KMS-11 (cell line): ENCODE data around the gene NXPH1.

Experiments
- H2AFZ ChIP-seq: fragments of 200-600 bp; sonication (generic); 2 replicates; pipeline ENCODE4 v1.6.1; 2016; ENCODE audit warnings: antibody characterized with exemption, mixed run types, low read depth
- H3K27ac ChIP-seq: fragments of 200-600 bp; sonication (generic); 2 replicates; pipeline ENCODE4 v1.6.1; 2016; ENCODE audit warnings: mild to moderate bottlenecking, mixed run types
- H3K27me3 ChIP-seq: fragments of 200-600 bp; sonication (generic); 2 replicates; pipeline ENCODE4 v1.6.1; 2017; ENCODE audit warnings: mild to moderate bottlenecking, low read depth, mixed run types, moderate library complexity; ENCODE audit not compliant: insufficient read depth
- H3K36me3 ChIP-seq: fragments of 200-600 bp; sonication (generic); 2 replicates; pipeline ENCODE4 v1.6.1; 2017; ENCODE audit warnings: mild to moderate bottlenecking, mixed run types; ENCODE audit not compliant: insufficient read depth
- H3K4me1 ChIP-seq: fragments of 200-600 bp; sonication (generic); 2 replicates; pipeline ENCODE4 v1.6.1; 2016; ENCODE audit warnings: mild to moderate bottlenecking, low read depth, mixed run types; ENCODE audit not compliant: poor library complexity, severe bottlenecking
- H3K4me2 ChIP-seq: fragments of 200-600 bp; sonication (generic); 2 replicates; pipeline ENCODE4 v1.7.0; 2016; ENCODE audit warnings: mild to moderate bottlenecking, mixed run types
- H3K4me3 ChIP-seq: fragments of 200-600 bp; sonication (generic); IDR thresholded peaks from 2 replicates; pipeline ENCODE4 v1.6.1; 2017; ENCODE audit warnings: low read depth, low read length, mixed read lengths; ENCODE audit not compliant: insufficient read depth
- H3K79me2 ChIP-seq: fragments of 200-600 bp; sonication (generic); 2 replicates; pipeline ENCODE4 v1.6.1; 2016; ENCODE audit warnings: low read depth, mixed run types; ENCODE audit not compliant: insufficient read depth
- H3K9ac ChIP-seq: fragments of 200-600 bp; sonication (generic); 2 replicates; pipeline ENCODE4 v1.6.1; 2016; ENCODE audit warnings: mild to moderate bottlenecking, mixed run types
- H4K20me1 ChIP-seq: fragments of 200-600 bp; sonication (generic); 2 replicates; pipeline ENCODE4 v1.6.1; 2016; ENCODE audit warnings: mild to moderate bottlenecking, mixed run types; ENCODE audit not compliant: insufficient read depth
- CTCF ChIP-seq: fragments of 200-600 bp; sonication (generic); conservative IDR thresholded peaks from 2 replicates; pipeline ENCODE4 v1.6.1; 2017; ENCODE audit warnings: low read depth, mild to moderate bottlenecking, antibody characterized with exemption, low read length, moderate library complexity, mixed read lengths

Gene NXPH1

GRCh38 chr7:8396294-8396693 lies 37.1 kb upstream of the NXPH1 start:
- H4K20me1 ChIP-seq, result no peaks in the 10 kb centered on the region
- H3K27me3 ChIP-seq, result no peaks in the 10 kb centered on the region
- no peak overlapping the region for H3K9ac ChIP-seq
- H3K4me2 ChIP-seq, result no peak overlapping the region
- H3K79me2 ChIP-seq, result no peaks in the 10 kb centered on the region
- no peak overlapping the region for H3K4me3 ChIP-seq
- H3K36me3 ChIP-seq, result no peaks in the 10 kb centered on the region
- H3K27ac ChIP-seq, result no peak overlapping the region
- TF ChIP-seq CTCF, result no peak
- H2AFZ ChIP-seq, result no peak overlapping the region
- H3K4me1 ChIP-seq, result no peaks in the 10 kb centered on the region

- Histone ChIP-seq H3K27ac (no peak overlapping the region), H3K36me3 (no peaks in the 10 kb centered on the region), H3K27me3 (no peaks in the 10 kb centered on the region), H3K4me3 (no peak overlapping the region), H2AFZ (no peak overlapping the region), H3K4me2 (no peak overlapping the region), H3K4me1 (no peaks in the 10 kb centered on the region), H3K79me2 (no peaks in the 10 kb centered on the region), H4K20me1 (no peaks in the 10 kb centered on the region), H3K9ac (no peak overlapping the region)
- no peak for TF ChIP-seq CTCF
Observed at GRCh38 chr7:8408871-8409270, 24.5 kb upstream of the NXPH1 start.

GRCh38 chr7:8411103-8411502 lies 22.3 kb upstream of the NXPH1 start:
- Histone ChIP-seq H3K79me2 (no peaks in the 10 kb centered on the region), H3K36me3 (no peaks in the 10 kb centered on the region), H3K4me3 (no peak overlapping the region), H3K4me1 (no peaks in the 10 kb centered on the region), H3K4me2 (no peak overlapping the region), H3K9ac (no peak overlapping the region), H4K20me1 (no peaks in the 10 kb centered on the region), H3K27ac (no peak overlapping the region), H3K27me3 (no peaks in the 10 kb centered on the region), H2AFZ (no peak overlapping the region)
- no peak for TF ChIP-seq CTCF

GRCh38 chr7:8413600-8413999 lies 19.8 kb upstream of the NXPH1 start:
- H3K9ac ChIP-seq, result no peak overlapping the region
- no peak overlapping the region for H3K27ac ChIP-seq
- H3K36me3 ChIP-seq, result no peaks in the 10 kb centered on the region
- H3K4me1 ChIP-seq, result no peaks in the 10 kb centered on the region
- H3K4me3 ChIP-seq, result no peak overlapping the region
- H3K4me2 ChIP-seq, result no peak overlapping the region
- no peaks in the 10 kb centered on the region for H4K20me1 ChIP-seq
- H3K79me2 ChIP-seq, result no peaks in the 10 kb centered on the region
- H3K27me3 ChIP-seq, result no peaks in the 10 kb centered on the region
- no peak overlapping the region for H2AFZ ChIP-seq
- TF ChIP-seq CTCF, result no peak
